Hematopoietic multipotent progenitor cell treated with erythropoietin and hydrocortisone succinate and interleukin-3 and kit ligand, for 8 days (in vitro differentiated cells): Measurements from ENCODE around the gene TRPT1.
"Not testable (repeated sequence)": the region's sequence is repeated elsewhere in the genome, so short reads cannot be mapped to it uniquely, and the experiment has no call there.

ENCODE experiments used
- DNase-seq: peaks from one replicate; pipeline ENCODE4 v3.0.0-alpha.2; 2015

TRPT1 gene

DNA sequence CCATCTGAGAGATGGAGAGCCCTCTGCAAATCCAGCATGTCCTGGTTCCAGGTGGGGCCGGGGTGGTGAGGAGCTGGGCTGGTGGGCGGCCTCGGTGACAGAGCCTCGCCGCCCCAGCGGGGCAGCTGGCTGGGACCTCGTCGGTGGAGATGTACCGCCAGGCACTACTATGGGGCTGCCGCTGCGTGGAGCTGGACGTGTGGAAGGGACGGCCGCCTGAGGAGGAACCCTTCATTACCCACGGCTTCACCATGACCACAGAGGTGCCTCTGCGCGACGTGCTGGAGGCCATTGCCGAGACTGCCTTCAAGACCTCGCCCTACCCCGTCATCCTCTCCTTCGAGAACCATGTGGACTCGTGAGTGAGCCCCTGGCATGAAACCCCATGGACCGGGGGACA, 32.4 kb upstream of the TRPT1 start:
- no peak for DNase-seq

DNA sequence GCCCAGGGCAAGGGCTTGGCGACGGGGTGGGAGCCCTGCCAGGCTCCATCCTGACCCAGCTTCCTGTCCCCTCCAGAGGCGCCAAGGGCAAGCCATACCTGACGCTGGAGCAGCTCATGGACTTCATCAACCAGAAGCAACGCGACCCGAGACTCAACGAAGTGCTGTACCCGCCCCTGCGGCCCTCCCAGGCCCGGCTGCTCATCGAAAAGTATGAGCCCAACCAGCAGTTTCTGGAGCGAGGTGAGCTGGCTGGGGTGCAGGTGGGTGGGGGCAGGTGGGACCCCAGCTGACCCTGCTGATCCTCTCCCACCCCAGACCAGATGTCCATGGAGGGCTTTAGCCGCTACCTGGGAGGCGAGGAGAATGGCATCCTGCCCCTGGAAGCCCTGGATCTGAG, 30.3 kb upstream of the TRPT1 start:
- DNase-seq, result no peak

DNA sequence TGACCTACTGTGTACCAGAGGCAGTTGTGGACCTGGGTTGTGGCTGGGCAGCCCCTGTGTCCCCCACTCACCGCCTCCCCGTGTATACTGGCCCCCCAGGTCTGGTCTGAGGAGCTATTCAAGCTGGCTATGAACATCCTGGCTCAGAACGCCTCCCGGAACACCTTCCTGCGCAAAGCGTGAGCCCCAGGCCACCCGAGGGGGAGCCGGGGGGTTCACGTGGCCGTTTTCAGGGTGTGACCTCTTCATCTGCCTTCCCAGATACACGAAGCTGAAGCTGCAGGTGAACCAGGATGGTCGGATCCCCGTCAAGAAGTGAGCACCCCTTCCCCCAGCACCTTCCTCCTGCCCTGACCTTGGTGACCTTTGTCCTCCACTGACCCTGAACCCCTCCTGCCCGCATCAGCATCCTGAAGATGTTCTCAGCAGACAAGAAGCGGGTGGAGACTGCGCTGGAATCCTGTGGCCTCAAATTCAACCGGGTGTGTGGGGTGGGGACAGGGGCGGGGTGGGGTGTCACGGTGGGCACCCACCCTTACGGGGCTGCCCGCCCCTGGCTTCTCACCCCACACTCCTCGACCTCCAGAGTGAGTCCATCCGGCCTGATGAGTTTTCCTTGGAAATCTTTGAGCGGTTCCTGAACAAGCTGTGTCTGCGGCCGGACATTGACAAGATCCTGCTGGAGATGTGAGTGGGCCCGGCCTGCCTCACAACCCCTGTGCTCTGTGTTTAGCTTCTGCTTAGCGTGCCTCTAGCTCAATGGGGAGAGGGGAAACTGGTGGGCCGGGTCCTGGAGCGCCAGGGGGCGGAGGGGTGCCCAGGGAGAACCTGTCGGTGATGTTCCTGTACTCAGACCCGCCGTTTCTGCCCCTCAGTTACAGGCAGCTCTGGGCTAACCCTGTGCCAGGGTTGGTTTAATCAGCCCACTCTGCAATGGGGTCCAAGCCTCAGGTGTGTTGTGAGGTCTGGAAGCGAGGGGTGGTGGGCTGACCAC, 29.4 kb upstream of the TRPT1 start:
- DNase-seq, result no peak

DNA sequence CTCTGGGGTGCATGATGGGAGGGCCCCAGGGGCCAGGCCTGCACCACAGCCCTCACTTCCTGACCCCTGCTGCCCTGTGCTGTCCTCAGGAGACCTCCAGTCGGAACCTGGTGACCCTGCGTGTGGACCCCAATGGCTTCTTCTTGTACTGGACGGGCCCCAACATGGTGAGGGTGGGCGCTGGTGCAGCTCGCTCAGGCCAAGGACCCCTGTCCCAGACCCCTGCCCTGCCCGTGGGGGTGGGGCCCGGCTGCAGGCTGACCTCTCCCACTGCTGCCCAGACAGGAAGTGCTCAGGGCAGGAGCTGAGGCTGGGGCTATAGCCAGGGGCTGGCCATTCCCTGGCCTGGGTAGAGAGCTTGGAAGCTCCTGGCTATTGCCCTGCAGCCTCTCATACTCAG, 28.3 kb upstream of the TRPT1 start:
- DNase-seq, result no peak

DNA sequence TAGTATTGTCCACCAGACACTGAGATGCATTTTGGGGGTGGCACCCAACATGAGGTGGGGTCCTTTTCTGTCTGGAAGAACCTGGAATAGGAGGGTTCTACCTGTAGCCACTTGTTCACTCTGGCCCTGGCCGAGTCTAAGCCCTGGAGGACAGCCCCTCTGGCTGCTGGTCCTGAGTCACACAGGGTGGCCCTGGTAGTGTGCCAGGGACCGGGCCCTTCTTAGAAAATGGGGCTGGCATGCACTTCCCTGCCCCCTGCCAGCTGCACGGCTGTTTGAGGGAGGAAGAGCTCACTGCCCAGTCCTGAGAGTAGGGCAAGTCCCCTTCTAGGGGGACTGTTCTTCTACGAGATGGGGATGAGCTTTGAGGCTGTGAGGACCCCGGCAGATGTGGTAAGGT, 27.5 kb upstream of the TRPT1 start:
- DNase-seq, result peak; percentile 67

DNA sequence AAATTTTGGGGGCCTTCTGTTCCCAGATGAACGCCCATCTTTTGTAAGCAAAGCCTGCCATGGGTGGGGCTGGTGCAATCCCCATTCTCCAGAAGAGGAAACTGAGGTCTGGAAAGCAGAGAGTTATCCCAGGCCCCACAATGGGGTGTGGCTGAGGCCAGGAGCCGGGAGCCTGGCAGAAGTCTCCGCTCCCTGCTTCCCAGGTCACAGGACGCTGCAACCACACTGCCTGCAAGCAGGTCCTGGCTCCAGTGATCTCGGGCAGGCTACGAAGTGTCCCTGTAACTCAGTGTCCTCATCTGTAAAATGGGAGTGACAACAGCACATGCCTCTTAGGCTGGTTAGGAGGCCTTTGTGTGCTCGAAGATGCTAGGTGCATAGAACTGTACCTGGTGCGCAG, 27.1 kb upstream of the TRPT1 start:
- DNase-seq, result no peak

DNA sequence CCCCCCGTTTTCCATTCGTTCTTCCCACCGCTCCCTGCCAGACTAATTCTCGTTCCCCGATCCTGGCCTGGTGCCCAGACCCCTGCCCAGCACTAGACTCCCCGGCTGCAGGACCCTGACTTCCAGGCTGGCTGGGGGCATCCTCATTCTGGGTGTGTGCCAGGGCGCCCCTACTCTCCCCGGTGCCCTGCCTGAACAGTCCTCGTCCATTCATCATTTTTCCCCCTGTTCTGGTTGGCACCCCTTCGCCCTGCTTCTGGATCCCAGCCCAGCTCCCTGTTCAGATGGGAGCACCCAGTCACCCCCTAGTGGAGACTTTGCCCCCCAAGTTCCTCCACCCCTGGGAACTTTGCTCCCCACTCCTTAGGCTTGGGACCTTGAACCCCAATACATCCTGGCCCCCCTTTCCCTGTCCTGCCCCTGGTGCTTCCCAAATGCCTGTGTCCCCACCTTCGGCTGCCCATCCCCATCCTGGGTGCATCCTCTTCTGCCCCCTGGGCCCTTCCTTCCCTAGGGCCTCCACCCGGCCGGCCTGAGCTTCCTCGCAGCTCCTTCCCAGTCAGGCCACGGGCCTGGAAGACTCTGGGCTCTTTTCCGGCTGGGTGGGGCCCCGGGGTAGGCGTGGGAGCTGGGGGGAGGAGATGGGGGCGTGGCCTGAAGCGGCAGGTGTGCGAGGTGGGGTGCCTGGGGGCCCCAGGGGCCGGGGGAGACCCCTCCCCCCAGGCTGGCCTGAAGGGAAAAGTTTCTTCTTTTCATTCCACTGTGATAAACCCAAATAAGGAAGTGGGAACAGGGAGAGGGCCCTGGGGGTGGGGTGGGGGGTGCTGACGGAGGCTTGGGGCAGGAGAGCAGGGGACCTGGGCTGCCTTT, 26.3 kb upstream of the TRPT1 start:
- DNase-seq, result peak; percentile 55

DNA sequence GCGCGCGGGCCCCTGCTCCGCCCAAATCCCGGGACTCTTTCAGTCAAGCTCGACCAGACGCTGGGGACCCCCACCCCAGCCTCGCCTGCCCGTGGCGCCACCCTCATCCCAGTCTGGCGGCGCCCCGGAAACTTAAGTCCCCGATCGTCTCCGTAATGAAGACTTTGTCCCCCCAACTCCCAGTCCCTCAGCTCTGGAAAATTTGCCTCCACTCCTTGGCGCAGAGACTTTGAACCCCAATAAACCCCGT, 25.7 kb upstream of the TRPT1 start:
- DNase-seq, result no peak

DNA sequence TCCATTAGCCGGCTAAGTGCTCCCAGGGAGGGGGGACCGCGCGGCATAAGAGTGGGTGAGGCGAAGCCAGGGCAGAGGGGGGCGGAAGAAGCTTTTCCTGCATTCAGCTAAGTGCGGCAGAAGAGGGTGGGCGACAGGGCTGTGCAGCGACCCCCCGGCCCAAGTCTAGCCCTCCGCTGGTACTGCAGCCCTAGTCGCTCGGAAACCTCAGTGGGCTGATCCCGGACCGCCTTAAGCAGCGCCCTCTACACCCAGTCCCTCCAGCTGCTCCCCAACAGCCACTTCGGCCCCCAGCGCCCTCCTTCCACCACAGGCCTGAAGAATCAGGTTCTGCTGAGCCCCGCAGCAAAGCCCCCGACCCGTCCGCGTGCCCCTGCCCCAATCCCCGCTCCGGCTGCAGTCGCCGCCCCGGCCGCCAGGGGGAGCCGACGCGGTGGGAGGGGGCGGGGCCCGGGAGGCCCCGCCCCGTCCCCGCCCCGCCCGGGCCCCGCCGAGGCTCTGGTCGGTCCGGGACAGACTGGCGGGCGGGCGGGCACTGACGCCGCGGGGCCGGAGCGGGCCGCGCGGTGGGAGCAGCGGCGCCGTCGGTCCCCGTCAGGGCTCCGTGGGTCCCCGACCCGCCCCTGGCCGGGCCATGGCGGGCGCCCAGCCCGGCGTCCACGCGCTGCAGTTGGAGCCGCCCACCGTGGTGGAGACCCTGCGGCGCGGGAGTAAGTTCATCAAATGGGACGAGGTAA, 25.2 kb upstream of the TRPT1 start, which contains the start of gene PLCB3:
PLCB3 (plus strand) TSS at position 515 of the 737 bp plus-strand sequence; CDS start at position 635, 120 bp downstream.
- peak; percentile 48 for DNase-seq

DNA sequence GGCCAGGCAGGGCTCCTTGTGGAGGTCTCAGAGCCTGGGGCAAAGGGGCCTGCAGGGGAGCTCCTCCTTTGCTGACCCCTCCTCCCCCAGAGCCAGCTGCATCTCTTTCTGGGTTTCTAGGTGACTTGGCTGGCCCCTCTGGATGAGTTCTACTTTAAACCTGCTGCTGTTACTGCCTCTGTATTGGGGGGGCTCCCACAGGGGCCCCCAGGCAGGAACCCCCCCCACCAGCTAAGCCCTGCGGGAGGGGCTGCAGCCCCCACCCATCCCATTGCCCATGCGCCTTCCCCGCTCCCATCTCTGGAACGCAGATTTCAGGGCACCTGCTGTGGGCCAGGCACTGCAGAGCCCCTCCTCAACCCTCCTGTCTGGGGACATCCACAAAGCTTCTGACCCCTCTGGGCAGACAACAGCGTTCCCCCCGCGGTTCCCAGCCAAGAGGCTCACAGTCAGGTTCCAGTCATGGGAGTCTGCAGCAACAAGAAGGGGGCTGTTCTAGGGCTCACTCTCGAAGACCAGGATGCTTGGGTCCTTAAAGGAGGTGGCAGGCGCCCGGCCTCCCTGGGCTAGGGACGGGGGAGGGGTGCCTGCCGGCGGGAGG, 24.5 kb upstream of the TRPT1 start:
- DNase-seq, result no peak

DNA sequence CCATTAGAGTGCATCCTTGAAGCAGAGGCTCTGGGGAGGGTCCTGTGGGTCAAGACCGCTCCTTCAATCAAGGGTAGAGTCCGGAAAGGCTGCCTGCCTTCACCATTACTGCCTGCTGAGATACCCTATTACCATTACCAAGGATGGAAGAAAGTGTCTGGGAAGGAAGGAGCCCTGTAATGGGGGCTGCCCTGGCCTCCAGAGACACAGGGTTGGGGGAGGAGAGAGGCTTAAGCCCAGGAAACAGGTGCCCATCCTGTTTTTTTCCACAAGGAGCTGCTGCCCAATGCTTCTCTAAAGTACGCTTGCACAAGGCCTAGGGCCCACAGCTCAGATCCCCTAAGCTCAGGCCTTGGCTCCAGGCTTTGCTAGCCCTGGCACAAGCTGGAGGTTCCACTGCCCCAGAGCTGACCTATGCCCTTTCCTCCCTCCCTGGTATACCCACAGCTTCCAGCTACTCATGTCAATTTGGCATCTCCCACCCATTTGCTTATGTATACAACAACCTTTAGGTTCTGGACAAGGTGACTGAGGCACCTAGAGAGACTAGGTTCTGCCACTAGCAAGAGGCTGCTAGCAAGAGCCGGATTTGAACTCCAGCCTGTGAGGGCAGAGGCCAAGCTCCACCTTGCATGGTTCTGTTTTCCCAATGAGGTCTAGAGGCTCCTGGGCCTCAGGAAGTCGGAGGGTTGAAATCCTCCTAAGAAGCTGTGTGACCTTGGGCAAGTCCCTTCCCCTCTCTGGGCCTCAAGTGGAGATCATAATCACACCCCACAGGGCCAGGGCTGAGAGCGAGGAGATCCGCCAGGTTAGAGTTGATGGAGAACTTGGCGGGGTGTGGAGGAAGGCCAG, 23.8 kb upstream of the TRPT1 start:
- no peak for DNase-seq

DNA sequence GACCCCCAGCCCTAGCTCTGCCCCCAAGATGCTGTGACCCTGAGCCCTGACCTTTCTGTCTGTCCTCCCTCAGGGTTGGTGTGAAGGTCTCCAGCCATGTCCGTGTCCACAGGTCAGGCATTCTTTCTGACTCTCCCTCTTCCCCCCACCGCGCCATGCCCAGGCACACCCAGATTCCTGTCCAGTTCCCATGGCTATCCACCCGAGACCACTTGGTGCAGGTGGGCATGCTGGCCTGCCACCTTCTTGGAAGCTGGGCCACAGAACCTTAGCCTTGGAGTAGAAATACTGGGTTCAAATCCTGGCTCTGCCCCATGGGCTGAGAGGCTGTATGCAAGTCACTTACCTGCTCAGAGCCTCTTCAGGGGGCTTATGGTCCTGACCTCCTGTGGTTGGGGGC, 23.1 kb upstream of the TRPT1 start:
- DNase-seq, result no peak

DNA sequence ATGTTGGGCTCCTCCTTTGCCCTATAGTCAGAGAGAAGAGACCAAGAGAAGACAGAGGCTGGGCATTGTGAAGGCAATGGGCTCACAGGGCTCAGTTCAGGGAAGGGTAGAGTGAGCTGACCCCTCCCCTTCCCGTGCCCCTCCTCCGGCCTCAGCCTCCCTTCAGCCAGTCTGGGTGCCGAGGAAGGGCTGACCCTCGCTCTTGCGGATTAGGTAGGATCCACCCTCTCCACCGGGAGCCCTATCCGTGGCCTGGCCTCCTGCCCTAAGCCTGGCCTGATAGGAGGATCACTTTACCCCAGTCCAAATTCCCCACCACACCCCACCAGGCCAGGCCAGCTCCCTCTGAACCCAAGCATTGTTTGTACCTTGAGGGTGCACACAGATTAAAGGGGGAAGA, 22.6 kb upstream of the TRPT1 start:
- no peak for DNase-seq

DNA sequence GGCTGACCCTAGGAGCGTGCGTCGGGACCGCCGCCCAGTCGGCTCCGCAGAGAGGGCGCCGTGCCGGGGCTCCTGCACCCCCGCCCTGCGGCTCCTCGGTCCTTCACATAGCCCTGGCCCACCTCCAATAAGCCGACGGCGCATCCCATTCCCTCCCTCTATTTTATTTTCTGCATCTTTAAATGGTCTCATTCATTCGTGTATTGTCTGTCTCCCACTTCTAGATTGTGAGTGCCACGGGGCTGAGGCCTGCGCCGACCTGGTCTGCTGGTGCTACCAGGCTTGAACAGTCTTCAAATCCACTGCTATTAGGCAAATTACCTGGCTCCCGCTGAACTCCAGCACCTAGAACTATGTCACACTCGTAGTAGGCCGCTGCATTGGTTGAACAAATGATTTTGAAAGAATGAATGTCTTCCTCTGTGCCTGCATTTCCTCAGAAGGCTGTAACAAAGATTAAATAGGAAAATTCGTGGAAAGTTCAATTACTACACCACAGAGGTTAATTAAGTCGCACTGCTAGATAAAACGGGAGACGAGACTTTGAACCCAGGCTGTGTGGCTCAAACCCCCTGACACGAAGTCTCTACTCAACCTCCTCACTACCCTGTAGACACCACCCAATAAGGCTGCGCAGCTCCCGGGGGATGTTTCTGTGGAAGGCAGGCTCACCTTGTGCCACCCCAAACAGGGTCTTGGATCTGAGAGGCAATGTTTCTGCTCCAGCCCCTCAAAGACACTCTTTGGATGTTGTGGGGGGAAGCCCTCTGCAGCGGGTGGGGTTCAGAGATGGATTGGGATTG, 21.9 kb upstream of the TRPT1 start:
- DNase-seq, result peak; percentile 36

DNA sequence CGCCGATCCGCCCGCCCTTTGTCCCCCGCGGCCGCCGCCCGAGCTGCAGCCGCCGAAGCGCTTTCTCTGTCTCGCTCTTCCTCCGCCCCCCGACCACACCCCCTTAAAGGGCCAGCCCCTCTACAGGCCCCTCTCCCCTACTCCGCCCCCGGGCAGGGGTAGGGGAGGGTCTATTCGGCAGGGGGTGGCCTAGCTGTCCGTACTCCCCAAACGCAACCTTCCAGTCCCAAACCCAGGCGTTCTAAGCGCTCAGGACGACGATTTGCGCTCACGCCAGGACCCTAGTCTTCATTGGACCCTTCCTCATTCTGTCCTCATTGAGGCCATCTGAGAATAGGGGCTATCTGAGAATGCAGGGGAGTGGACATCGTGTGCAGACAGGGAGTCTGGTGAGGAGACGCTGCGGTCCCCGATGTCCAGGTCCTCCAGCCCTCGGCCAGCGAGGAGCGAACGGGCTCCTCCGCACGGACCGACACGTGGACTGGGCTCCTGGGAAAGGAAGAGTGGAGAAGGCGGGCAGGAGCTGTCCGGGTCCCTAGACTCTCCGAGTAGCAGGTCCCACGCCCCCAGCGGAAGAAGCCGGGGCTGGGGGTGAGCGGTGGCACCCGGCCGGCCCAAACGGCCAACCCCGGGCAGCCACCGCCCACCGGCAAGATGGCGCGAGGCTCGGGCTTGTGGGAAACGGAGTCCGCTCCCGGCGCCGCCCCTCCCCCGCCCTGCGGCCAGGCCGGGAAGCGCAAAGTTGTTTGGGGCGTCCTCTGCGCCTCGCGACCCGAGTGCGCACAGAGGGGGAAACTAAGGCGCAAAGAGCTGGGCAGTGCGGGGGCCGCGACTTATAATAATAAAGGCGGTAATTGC, 21.1 kb upstream of the TRPT1 start, which contains the start of gene PPP1R14B:
PPP1R14B (minus strand) TSS at position 73 of the 858 bp plus-strand sequence. CDS start 270 bp downstream, outside the sequence.
- peak; percentile 89 for DNase-seq

DNA sequence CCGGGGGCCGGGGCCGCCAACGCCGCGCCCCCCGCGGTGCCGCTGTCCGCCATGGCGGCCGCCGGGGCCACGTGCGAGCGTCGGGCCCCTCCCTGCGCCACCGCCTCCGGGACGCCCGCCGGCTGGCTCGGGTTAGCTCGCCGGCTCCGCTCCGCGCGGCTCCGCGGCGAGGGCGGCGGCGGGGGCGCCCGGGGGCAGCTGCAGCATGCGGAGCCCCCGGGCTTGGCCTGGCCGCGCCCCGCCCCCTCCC, 20.6 kb upstream of the TRPT1 start:
- DNase-seq, result not testable (repeated sequence)

DNA sequence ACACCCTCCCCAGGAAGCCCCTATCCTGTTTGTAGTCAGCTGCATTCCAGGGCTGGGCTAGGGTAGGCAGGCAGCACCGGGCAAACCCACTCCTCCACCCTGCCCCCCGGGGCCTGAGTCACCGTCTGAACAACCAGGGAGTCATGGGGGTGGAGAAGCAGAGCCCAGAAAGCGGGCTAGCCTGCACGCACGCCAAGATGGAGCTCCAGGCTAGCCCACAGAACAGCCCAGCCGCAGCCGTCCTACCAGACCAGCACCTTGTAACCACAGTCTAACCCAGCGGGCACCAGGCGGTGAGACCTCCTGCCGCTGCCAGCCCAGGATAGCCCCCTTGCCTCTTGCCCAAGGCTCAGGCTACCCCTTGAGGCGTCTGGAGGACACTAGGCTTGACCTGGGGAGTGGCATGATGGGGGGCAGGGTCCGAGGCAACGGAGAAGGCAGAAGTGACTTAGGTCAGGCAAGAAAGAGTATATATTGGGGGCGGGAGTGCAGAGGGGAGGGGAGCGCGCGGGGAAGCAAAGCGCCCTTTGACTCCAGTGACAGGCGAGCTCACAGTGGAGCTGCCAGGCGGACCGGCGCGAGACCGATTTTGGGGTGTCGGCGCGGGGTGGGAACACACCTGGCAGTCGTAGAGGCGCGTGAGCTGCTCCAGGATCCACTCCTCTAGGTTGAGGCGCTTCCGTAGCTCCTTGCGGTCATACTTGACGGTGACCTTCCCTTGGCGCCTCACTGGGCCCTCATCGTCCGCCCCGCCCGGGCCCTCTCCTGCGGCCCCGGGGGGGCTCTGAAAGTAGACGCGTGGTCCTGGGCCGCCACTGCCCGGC, 20.0 kb upstream of the TRPT1 start:
- peak; percentile 82 for DNase-seq

DNA sequence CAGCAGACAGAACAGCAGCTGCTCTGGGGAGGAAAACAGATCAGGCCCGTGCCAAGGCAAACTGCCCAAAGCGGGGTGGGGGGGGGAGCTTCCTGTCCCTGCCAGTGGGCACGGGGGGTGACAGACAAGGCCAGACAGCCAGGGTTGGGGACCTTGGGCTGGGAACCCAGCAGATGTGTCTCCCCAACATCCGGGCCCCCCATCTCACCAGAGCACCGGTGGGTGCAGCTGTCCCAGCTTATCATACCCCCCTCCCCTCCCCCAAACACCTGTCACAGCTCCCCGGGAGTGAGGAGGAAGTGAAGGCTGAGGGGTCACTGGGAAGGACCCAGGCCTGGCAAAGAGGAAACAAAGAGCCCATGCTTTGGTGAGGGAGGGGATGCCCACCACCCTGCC, 19.4 kb upstream of the TRPT1 start:
- DNase-seq, result no peak

DNA sequence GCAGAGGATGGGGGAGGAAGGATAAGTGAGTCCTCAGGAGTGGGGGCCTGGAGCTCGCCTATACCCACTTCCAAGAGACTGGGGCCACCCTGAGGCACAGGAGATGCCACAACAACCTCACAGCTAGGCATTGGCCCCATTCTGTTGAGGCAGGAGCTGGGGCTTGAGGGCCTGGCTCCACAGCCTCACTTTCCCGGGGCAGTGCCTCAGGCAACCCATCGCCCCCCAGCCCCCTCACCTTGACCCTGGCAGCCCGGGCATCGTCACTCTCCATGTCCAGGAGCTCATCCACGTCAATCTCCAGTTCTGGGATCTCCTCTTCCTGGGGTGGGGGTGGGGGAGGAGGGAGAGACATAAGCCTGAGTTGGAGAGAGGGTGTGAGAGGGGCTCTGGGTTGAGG, 19.0 kb upstream of the TRPT1 start:
- DNase-seq, result no peak
